IPS-NIHi11 (cell line): ENCODE results near the gene FPR3.
"Not testable (repeated sequence)": the region's sequence is repeated elsewhere in the genome, so short reads cannot be mapped to it uniquely, and the experiment has no call there.

ENCODE experiments used
- DNase-seq: peaks from one replicate; pipeline ENCODE4 v3.0.0; 2012; ENCODE audit warnings: mixed read lengths, low spot score

Gene FPR3

GRCh38 chr19:51784109-51784785 lies 10.7 kb upstream of the FPR3 start:
- DNase-seq, result no peak

- no peak for DNase-seq
These were observed 9.9 kb upstream of the FPR3 start for GRCh38 chr19:51784922-51785690.

- DNase-seq, result no peak
These were observed 8.1 kb upstream of the FPR3 start for GRCh38 chr19:51786646-51787494.

- no peak for DNase-seq
These were observed 6.9 kb upstream of the FPR3 start for GRCh38 chr19:51788029-51788428.

GRCh38 chr19:51789061-51789795 lies 5.7 kb upstream of the FPR3 start:
- no peak for DNase-seq

- DNase-seq, result no peak
These were observed 2.0 kb upstream of the FPR3 start for GRCh38 chr19:51792932-51793331.

- DNase-seq, result no peak
These were observed 963 bp upstream of the FPR3 start for GRCh38 chr19:51793994-51794393.

GRCh38 chr19:51796195-51796679 lies 1.3 kb downstream of the FPR3 start:
- no peak for DNase-seq

- DNase-seq, result no peak
These were observed 2.5 kb downstream of the FPR3 start for GRCh38 chr19:51797480-51797879.

GRCh38 chr19:51798062-51798461 lies 3.1 kb downstream of the FPR3 start:
- no peak for DNase-seq

GRCh38 chr19:51799034-51799773 lies 4.2 kb downstream of the FPR3 start:
- peak; percentile 14 for DNase-seq

- no peak for DNase-seq
These were observed 5.0 kb downstream of the FPR3 start for GRCh38 chr19:51799774-51800472.

GRCh38 chr19:51800473-51801244 lies 5.7 kb downstream of the FPR3 start:
- no peak for DNase-seq

- no peak for DNase-seq
These were observed 7.8 kb downstream of the FPR3 start for GRCh38 chr19:51802775-51803174.

- DNase-seq, result no peak
These were observed 8.6 kb downstream of the FPR3 start for GRCh38 chr19:51803519-51803918.

- DNase-seq, result no peak
These were observed 9.0 kb downstream of the FPR3 start for GRCh38 chr19:51803967-51804366.

- not testable (repeated sequence) for DNase-seq
These were observed 9.8 kb downstream of the FPR3 start for GRCh38 chr19:51804789-51805188.

GRCh38 chr19:51805396-51805795 lies 10.4 kb downstream of the FPR3 start:
- not testable (repeated sequence) for DNase-seq

- not testable (repeated sequence) for DNase-seq
These were observed 11.6 kb downstream of the FPR3 start for GRCh38 chr19:51806571-51806970.
